Trophoblast cell (in vitro differentiated cells and primary cell): ENCODE measurements around the gene MYB.

ENCODE experiments used
- DNase-seq, 2 donors: peaks; one replicate each; pipeline ENCODE4 v3.0.0-alpha.2; 2016
- H2AFZ ChIP-seq: 2 replicates; pipeline ENCODE4 v1.6.1; 2013; ENCODE audit warnings: low read length, moderate library complexity, mild to moderate bottlenecking; ENCODE audit not compliant: insufficient read depth, poor library complexity
- H2AK5ac ChIP-seq: 2 replicates; pipeline ENCODE4 v1.6.1; 2013; ENCODE audit warnings: mild to moderate bottlenecking, low read length
- H2BK120ac ChIP-seq: 2 replicates; pipeline ENCODE4 v1.6.1; 2013; ENCODE audit warnings: low read length, mild to moderate bottlenecking, moderate library complexity; ENCODE audit not compliant: insufficient read depth, poor library complexity
- H2BK12ac ChIP-seq: 2 replicates; pipeline ENCODE4 v1.6.1; 2013; ENCODE audit warnings: mild to moderate bottlenecking, low read length, moderate library complexity
- H2BK5ac ChIP-seq: 2 replicates; pipeline ENCODE4 v1.6.1; 2013; ENCODE audit warnings: low read length, low read depth, moderate library complexity, mild to moderate bottlenecking; ENCODE audit not compliant: poor library complexity
- H3K14ac ChIP-seq: 2 replicates; pipeline ENCODE4 v1.6.1; 2013; ENCODE audit warnings: mild to moderate bottlenecking, low read length
- H3K18ac ChIP-seq: 2 replicates; pipeline ENCODE4 v1.6.1; 2013; ENCODE audit warnings: mild to moderate bottlenecking, low read length
- H3K23ac ChIP-seq: 2 replicates; pipeline ENCODE4 v1.6.1; 2013; ENCODE audit warnings: low read length
- H3K27ac ChIP-seq: 2 replicates; pipeline ENCODE4 v1.5.1; 2013; ENCODE audit warnings: low read depth, mild to moderate bottlenecking, inconsistent platforms, low read length, moderate library complexity
- H3K27me3 ChIP-seq: 2 replicates; pipeline ENCODE4 v1.6.1; 2013; ENCODE audit warnings: inconsistent platforms, mild to moderate bottlenecking, low read length, moderate library complexity; ENCODE audit not compliant: insufficient read depth
- H3K36me3 ChIP-seq, 2 experiments: 1 replicate in 1 of 2; 2 replicates in 1 of 2; pipeline ENCODE4 v1.6.1; 2013; ENCODE audit warnings: low read length in 2 of 2, mild to moderate bottlenecking in 2 of 2, moderate library complexity in 1 of 2; ENCODE audit not compliant: insufficient read depth in 2 of 2, control insufficient read depth in 1 of 2
- H3K4ac ChIP-seq: 2 replicates; pipeline ENCODE4 v1.6.1; 2013; ENCODE audit warnings: low read depth, mild to moderate bottlenecking, low read length, moderate library complexity
- H3K4me1 ChIP-seq, 2 experiments: 1 replicate in 1 of 2; 2 replicates in 1 of 2; pipeline ENCODE4 v1.6.1; 2013; ENCODE audit warnings: low read length in 2 of 2, mild to moderate bottlenecking in 2 of 2, moderate library complexity in 1 of 2; ENCODE audit not compliant: insufficient read depth in 2 of 2, control insufficient read depth in 1 of 2
- H3K4me2 ChIP-seq: 2 replicates; pipeline ENCODE4 v1.6.1; 2013; ENCODE audit warnings: inconsistent platforms, mild to moderate bottlenecking, low read length, moderate library complexity
- H3K4me3 ChIP-seq: 2 replicates; pipeline ENCODE4 v1.5.1; 2013; ENCODE audit warnings: mild to moderate bottlenecking, low read depth, low read length, inconsistent platforms
- H3K79me1 ChIP-seq: one replicate; pipeline ENCODE4 v1.6.1; 2013; ENCODE audit warnings: low read length
- H3K79me2 ChIP-seq: 2 replicates; pipeline ENCODE4 v1.6.1; 2013; ENCODE audit warnings: low read length, mild to moderate bottlenecking; ENCODE audit not compliant: control insufficient read depth, insufficient read depth, poor library complexity
- H3K9ac ChIP-seq: 2 replicates; pipeline ENCODE4 v1.6.1; 2013; ENCODE audit warnings: mild to moderate bottlenecking, low read length
- H3K9me3 ChIP-seq: 2 replicates; pipeline ENCODE4 v1.6.1; 2013; ENCODE audit warnings: low read depth, mild to moderate bottlenecking, control low read depth, inconsistent platforms, low read length; ENCODE audit not compliant: insufficient read depth
- H4K12ac ChIP-seq: 2 replicates; pipeline ENCODE4 v1.6.1; 2013; ENCODE audit warnings: low read depth, mild to moderate bottlenecking, low read length, moderate library complexity
- H4K8ac ChIP-seq: 2 replicates; pipeline ENCODE4 v1.6.1; 2013; ENCODE audit warnings: low read depth, mild to moderate bottlenecking, low read length, moderate library complexity
- H4K91ac ChIP-seq: one replicate; pipeline ENCODE4 v1.6.1; 2013; ENCODE audit warnings: low read depth, mild to moderate bottlenecking, low read length, moderate library complexity
- WGBS: extraction: QIAGEN DNeasy Blood & Tissue Kit; methylation state at CpG from one replicate; pipeline ENCODE4 v1.1.7; 2013; ENCODE audit warnings: missing lambda C conversion rate; ENCODE audit not compliant: insufficient read length, insufficient coverage; ENCODE audit errors: extremely low coverage; 5-methylcytosine and 5-hydroxymethylcytosine counted together

Gene MYB

DNA sequence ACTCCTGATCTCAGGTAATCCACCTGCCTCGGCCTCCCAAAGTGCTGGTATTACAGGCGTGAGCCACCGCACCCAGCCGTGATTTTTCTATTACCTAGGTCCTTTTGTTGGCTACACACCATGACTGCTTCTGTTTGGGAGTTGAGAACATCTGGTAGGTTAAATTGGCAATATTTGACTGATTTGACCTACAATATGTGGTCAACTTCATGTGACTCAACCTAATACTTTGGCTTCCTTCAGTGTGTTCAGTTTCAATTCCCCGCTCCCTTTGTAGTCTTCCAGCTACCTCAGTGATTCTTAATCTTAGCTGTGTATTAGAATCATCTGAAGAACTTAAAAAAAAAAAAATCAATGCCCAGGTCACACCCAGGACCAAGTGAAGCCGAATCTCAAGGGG, 47.4 kb downstream of the MYB start:
- no peaks in the 10 kb centered on the region for H3K79me1 ChIP-seq
- no peak overlapping the region for H3K18ac ChIP-seq
- no peak overlapping the region for H3K4ac ChIP-seq
- no peak overlapping the region for H4K12ac ChIP-seq
- H2BK5ac ChIP-seq, result no peak overlapping the region
- no peak overlapping the region for H3K4me2 ChIP-seq
- no peaks in the 10 kb centered on the region for H3K4me1 ChIP-seq
- H2BK120ac ChIP-seq, result no peak overlapping the region
- no peak overlapping the region for H3K27ac ChIP-seq
- H2BK12ac ChIP-seq, result no peak overlapping the region
- H3K9ac ChIP-seq, result no peak overlapping the region
- no CpG with 5 or more reads among the region's 6 CpGs for WGBS
- DNase-seq, result no peak
- no peak overlapping the region for H3K14ac ChIP-seq
- no peaks in the 10 kb centered on the region for H3K79me2 ChIP-seq
- no peak overlapping the region for H3K23ac ChIP-seq
- no peaks in the 10 kb centered on the region for H3K9me3 ChIP-seq
- H4K8ac ChIP-seq, result no peak overlapping the region
- H2AK5ac ChIP-seq, result no peak overlapping the region
- H3K36me3 ChIP-seq, result no peaks in the 10 kb centered on the region
- no peak overlapping the region for H3K4me3 ChIP-seq
- H2AFZ ChIP-seq, result no peak overlapping the region
- H3K27me3 ChIP-seq, result no peaks in the 10 kb centered on the region
- no peak overlapping the region for H4K91ac ChIP-seq

DNA sequence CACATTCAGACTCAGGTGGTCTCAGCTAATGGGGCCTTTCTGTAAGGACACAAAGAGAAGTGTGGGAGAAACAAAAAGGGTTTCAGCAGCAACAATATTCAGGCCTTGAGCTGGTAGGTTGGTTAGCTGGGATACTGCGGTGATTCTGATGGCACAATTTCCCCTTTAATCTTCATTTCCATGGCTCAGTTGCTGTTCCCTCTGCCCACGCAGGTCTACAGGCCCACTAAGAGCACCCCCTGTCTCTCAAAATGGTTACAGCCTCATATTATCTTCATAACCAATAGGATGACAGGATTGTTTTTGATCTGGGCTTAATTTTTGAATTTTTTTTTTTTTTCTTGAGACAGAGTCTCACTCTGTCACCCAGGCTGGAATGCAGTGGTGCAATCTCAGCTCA, 48.9 kb downstream of the MYB start:
- no CpG with 5 or more reads among the region's 2 CpGs for WGBS
- H3K4me1 ChIP-seq, result no peaks in the 10 kb centered on the region
- no peak overlapping the region for H4K8ac ChIP-seq
- no peak overlapping the region for H4K12ac ChIP-seq
- no peak overlapping the region for H3K4ac ChIP-seq
- no peak overlapping the region for H2AK5ac ChIP-seq
- no peak overlapping the region for H2BK120ac ChIP-seq
- no peaks in the 10 kb centered on the region for H3K79me2 ChIP-seq
- H3K27me3 ChIP-seq, result no peaks in the 10 kb centered on the region
- no peak overlapping the region for H3K4me3 ChIP-seq
- no peak overlapping the region for H3K27ac ChIP-seq
- H3K14ac ChIP-seq, result no peak overlapping the region
- H3K36me3 ChIP-seq, result no peaks in the 10 kb centered on the region
- DNase-seq, result no peak
- no peak overlapping the region for H4K91ac ChIP-seq
- no peaks in the 10 kb centered on the region for H3K9me3 ChIP-seq
- no peaks in the 10 kb centered on the region for H3K79me1 ChIP-seq
- H2BK12ac ChIP-seq, result no peak overlapping the region
- H2AFZ ChIP-seq, result no peak overlapping the region
- H3K23ac ChIP-seq, result no peak overlapping the region
- no peak overlapping the region for H2BK5ac ChIP-seq
- H3K9ac ChIP-seq, result no peak overlapping the region
- no peak overlapping the region for H3K18ac ChIP-seq
- H3K4me2 ChIP-seq, result no peak overlapping the region

DNA sequence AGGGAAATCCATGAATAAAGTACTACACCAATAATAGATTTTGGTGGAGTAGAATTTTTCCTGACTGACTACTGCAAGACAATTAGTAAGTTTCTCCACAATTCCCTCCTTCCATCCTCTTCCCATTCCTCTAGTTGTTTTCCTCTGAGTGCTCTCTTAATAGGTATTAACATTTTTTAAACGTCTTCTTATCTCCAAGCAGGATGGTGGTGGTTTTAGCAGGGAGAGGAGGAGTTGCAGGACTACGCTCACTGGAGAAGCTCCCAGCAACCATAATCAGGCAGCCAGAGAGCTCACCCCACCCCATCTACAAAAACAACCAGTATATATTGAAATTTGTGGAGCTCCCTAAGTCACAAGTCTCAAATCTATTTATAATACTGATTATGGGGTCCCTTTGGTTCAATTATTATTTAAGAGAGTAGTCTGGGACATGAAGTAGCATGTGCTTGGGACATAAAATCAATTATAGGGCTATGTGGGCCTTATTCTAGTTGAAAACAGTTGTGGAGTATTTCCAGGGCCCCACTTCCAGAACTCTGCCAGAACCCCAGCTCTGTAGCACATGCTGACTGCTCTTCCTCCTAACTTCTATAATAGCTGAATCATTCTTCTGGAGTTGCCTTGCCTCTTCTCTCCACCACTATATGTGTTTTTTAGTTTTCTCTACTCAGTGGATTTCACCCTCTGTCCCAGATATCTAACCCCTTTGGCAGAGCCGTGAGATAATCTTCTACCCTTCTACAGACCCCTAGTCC, 49.8 kb downstream of the MYB start:
- H3K79me2 ChIP-seq, result no peaks in the 10 kb centered on the region
- H3K4me3 ChIP-seq, result no peak overlapping the region
- H3K23ac ChIP-seq, result no peak overlapping the region
- H4K91ac ChIP-seq, result no peak overlapping the region
- H3K4me2 ChIP-seq, result no peak overlapping the region
- no peaks in the 10 kb centered on the region for H3K9me3 ChIP-seq
- no peak overlapping the region for H2BK12ac ChIP-seq
- H4K8ac ChIP-seq, result no peak overlapping the region
- H3K4me1 ChIP-seq, result no peaks in the 10 kb centered on the region
- H3K14ac ChIP-seq, result no peak overlapping the region
- DNase-seq, result peak; percentile 32 to 77
- H3K27ac ChIP-seq, result no peak overlapping the region
- H4K12ac ChIP-seq, result no peak overlapping the region
- H3K18ac ChIP-seq, result no peak overlapping the region
- no peak overlapping the region for H2AFZ ChIP-seq
- H3K4ac ChIP-seq, result no peak overlapping the region
- no peak overlapping the region for H2BK5ac ChIP-seq
- WGBS, result no CpG with 5 or more reads among the region's 3 CpGs
- H3K27me3 ChIP-seq, result no peaks in the 10 kb centered on the region
- no peak overlapping the region for H2BK120ac ChIP-seq
- H3K9ac ChIP-seq, result no peak overlapping the region
- no peaks in the 10 kb centered on the region for H3K79me1 ChIP-seq
- H2AK5ac ChIP-seq, result no peak overlapping the region
- H3K36me3 ChIP-seq, result no peaks in the 10 kb centered on the region

DNA sequence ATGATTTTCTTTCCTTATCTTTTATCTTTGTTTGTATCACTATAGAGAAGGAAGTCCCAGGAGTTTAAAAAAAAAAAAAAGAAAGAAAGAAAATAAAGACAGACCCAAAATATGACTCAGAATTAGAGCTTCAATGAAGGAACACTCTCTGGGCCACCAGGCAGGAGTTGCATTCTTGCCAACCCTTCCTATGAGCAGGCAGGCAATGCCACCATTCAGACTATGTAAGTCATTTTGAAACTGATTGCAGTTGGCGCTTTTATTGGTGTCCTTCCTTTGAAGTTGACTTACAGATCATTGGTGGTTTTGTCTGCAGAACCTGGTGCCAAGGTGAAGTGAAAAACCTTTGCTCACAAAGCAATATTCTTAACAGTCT, 50.3 kb downstream of the MYB start:
- H4K8ac ChIP-seq, result no peak overlapping the region
- H3K9me3 ChIP-seq, result no peaks in the 10 kb centered on the region
- no peaks in the 10 kb centered on the region for H3K79me1 ChIP-seq
- no peak overlapping the region for H4K91ac ChIP-seq
- no peak overlapping the region for H3K9ac ChIP-seq
- no peak overlapping the region for H2AFZ ChIP-seq
- H4K12ac ChIP-seq, result no peak overlapping the region
- H3K14ac ChIP-seq, result no peak overlapping the region
- no peak overlapping the region for H2BK5ac ChIP-seq
- whole genome bisulfite sequencing, result no CpG with 5 or more reads among the region's 1 CpG
- H3K23ac ChIP-seq, result no peak overlapping the region
- no peak overlapping the region for H2AK5ac ChIP-seq
- no peak overlapping the region for H3K4me2 ChIP-seq
- H3K18ac ChIP-seq, result no peak overlapping the region
- H3K4me3 ChIP-seq, result no peak overlapping the region
- no peaks in the 10 kb centered on the region for H3K36me3 ChIP-seq
- no peak overlapping the region for H3K4ac ChIP-seq
- no peak overlapping the region for H3K27ac ChIP-seq
- H2BK120ac ChIP-seq, result no peak overlapping the region
- H3K4me1 ChIP-seq, result no peaks in the 10 kb centered on the region
- no peaks in the 10 kb centered on the region for H3K27me3 ChIP-seq
- no peak overlapping the region for H2BK12ac ChIP-seq
- H3K79me2 ChIP-seq, result no peaks in the 10 kb centered on the region
- no peak for DNase-seq
